ENCODE measurements around the gene SLC25A45.

SLC25A45 gene

GRCh38 chr11:65329944-65330403, 52.5 kb downstream of the SLC25A45 start:
- no peak overlapping the region for H3K4me3 ChIP-seq (ENCODE audit: low read depth, low read length)
- TF ChIP-seq, protein P1, sequence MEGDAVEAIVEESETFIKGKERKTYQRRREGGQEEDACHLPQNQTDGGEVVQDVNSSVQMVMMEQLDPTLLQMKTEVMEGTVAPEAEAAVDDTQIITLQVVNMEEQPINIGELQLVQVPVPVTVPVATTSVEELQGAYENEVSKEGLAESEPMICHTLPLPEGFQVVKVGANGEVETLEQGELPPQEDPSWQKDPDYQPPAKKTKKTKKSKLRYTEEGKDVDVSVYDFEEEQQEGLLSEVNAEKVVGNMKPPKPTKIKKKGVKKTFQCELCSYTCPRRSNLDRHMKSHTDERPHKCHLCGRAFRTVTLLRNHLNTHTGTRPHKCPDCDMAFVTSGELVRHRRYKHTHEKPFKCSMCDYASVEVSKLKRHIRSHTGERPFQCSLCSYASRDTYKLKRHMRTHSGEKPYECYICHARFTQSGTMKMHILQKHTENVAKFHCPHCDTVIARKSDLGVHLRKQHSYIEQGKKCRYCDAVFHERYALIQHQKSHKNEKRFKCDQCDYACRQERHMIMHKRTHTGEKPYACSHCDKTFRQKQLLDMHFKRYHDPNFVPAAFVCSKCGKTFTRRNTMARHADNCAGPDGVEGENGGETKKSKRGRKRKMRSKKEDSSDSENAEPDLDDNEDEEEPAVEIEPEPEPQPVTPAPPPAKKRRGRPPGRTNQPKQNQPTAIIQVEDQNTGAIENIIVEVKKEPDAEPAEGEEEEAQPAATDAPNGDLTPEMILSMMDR (IDR thresholded peaks at IDR 0.05; ENCODE audit: insufficient read depth, low read depth, low read length, missing control alignments) = peak; percentile 70

DNA sequence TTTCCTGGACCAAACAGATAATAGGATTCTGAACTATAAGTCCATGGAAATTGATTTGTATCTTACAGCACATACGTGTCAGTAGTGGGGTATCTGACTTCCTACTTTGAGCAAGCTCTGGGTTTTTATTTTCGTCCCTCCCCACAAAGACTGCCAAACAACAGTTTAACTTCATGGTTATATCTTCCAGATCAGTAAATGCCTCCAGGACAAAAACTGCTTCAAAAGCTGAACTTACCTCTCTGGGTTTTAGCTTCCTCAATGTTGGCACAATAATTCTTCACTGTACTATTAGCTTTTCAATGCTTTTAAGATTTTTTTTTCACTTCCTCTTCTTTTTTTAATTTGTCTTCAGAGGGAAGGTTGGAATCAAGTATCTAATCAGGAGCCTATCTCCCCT, 53.0 kb downstream of the SLC25A45 start:
- TF ChIP-seq, protein P1 (IDR thresholded peaks at IDR 0.05; ENCODE audit: insufficient read depth, low read depth, low read length, missing control alignments) = no peak
- H3K4me3 ChIP-seq (ENCODE audit: low read depth, low read length) = no peak overlapping the region
- DNase-seq (ENCODE audit: low read depth) = no peak

More at GRCh38 chr11:65329944-65330403, 52.5 kb downstream of the SLC25A45 start:
- DNase-seq (ENCODE audit: low read depth) = peak; percentile 92

DNA sequence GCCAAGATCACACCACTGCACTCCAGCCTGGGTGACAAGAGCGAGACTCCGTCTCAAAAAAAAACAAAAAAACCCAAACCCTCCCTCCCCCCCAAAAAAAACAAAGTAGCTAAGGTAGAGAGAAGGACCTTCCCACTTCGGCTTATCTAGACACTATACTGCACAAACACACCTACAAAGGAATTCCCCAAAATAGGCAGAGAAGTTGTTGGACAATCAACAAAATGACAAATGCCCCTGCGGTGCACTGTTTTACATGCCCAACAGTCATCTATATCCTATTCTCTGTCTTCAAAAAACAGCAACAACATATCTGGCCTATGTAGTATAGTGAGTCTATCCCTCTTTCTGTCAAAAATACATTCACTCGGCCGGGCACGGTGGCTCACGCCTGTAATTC, 55.4 kb downstream of the SLC25A45 start:
- TF ChIP-seq, protein P1 (IDR thresholded peaks at IDR 0.05; ENCODE audit: insufficient read depth, low read depth, low read length, missing control alignments) = no peak
- no peak overlapping the region for H3K4me3 ChIP-seq (ENCODE audit: low read depth, low read length)
- DNase-seq (ENCODE audit: low read depth) = no peak

- no peak overlapping the region for H3K4me3 ChIP-seq (ENCODE audit: low read depth, low read length)
- TF ChIP-seq, protein P1 (IDR thresholded peaks at IDR 0.05; ENCODE audit: insufficient read depth, low read depth, low read length, missing control alignments) = no peak
- no peak for DNase-seq (ENCODE audit: low read depth)
Measured at GRCh38 chr11:65325435-65325834, 57.0 kb downstream of the SLC25A45 start.
